Measurements from ENCODE around the gene GAL3ST1. TPM values are rescaled to one million over a fixed set of nuclear protein-coding genes. Genes with fewer than 3 reads are reported as not detected.
"Not testable (repeated sequence)": the region's sequence is repeated elsewhere in the genome, so short reads cannot be mapped to it uniquely, and the experiment has no call there.

The GAL3ST1 gene
- polyA plus RNA-seq, 1 donor from 2014 or later, result 1.6 TPM

DNA sequence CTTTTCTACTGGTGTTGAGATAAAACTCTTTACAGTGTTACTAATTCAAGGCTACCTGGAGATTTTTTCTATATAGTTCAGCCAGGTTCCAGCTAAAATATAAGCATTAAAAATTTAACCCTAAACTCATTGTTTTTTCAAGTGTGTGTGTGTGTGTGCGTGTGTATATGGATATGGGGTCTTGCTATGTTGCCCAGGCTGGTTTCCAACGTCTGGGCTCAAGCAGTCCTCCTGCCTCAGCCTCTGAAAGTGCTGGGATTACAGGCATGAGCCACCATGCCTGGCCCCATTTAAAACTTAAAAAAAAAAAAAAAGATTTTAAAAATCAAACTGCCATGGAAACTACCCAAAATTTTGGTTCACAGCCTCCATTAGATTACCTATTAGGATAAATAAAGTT is 21.7 kb upstream of the GAL3ST1 start:
- H3K27ac ChIP-seq (ENCODE audit: low read length), result no peak overlapping the region
- H4K20me1 ChIP-seq (ENCODE audit: insufficient read depth), result no peaks in the 10 kb centered on the region
- TF ChIP-seq RAD21 (conservative IDR thresholded peaks at IDR 0.05), result no peak
- no peak for TF ChIP-seq EP300 (conservative IDR thresholded peaks at IDR 0.05; ENCODE audit: poor library complexity, severe bottlenecking)
- TF ChIP-seq MXI1 (conservative IDR thresholded peaks at IDR 0.05; ENCODE audit: poor library complexity, severe bottlenecking), result no peak
- TF ChIP-seq, protein P1, sequence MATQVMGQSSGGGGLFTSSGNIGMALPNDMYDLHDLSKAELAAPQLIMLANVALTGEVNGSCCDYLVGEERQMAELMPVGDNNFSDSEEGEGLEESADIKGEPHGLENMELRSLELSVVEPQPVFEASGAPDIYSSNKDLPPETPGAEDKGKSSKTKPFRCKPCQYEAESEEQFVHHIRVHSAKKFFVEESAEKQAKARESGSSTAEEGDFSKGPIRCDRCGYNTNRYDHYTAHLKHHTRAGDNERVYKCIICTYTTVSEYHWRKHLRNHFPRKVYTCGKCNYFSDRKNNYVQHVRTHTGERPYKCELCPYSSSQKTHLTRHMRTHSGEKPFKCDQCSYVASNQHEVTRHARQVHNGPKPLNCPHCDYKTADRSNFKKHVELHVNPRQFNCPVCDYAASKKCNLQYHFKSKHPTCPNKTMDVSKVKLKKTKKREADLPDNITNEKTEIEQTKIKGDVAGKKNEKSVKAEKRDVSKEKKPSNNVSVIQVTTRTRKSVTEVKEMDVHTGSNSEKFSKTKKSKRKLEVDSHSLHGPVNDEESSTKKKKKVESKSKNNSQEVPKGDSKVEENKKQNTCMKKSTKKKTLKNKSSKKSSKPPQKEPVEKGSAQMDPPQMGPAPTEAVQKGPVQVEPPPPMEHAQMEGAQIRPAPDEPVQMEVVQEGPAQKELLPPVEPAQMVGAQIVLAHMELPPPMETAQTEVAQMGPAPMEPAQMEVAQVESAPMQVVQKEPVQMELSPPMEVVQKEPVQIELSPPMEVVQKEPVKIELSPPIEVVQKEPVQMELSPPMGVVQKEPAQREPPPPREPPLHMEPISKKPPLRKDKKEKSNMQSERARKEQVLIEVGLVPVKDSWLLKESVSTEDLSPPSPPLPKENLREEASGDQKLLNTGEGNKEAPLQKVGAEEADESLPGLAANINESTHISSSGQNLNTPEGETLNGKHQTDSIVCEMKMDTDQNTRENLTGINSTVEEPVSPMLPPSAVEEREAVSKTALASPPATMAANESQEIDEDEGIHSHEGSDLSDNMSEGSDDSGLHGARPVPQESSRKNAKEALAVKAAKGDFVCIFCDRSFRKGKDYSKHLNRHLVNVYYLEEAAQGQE (IDR thresholded peaks at IDR 0.05; ENCODE audit: borderline replicate concordance), result no peak
- no peak for TF ChIP-seq TAF1 (IDR thresholded peaks at IDR 0.05; ENCODE audit: low read depth)
- no peak for TF ChIP-seq EZH2 (IDR thresholded peaks at IDR 0.05; ENCODE audit: borderline replicate concordance, insufficient read depth, low read length, poor library complexity, severe bottlenecking)
- TF ChIP-seq, protein P2, sequence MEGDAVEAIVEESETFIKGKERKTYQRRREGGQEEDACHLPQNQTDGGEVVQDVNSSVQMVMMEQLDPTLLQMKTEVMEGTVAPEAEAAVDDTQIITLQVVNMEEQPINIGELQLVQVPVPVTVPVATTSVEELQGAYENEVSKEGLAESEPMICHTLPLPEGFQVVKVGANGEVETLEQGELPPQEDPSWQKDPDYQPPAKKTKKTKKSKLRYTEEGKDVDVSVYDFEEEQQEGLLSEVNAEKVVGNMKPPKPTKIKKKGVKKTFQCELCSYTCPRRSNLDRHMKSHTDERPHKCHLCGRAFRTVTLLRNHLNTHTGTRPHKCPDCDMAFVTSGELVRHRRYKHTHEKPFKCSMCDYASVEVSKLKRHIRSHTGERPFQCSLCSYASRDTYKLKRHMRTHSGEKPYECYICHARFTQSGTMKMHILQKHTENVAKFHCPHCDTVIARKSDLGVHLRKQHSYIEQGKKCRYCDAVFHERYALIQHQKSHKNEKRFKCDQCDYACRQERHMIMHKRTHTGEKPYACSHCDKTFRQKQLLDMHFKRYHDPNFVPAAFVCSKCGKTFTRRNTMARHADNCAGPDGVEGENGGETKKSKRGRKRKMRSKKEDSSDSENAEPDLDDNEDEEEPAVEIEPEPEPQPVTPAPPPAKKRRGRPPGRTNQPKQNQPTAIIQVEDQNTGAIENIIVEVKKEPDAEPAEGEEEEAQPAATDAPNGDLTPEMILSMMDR (IDR thresholded peaks at IDR 0.05; ENCODE audit: poor library complexity, severe bottlenecking), result no peak
- no peak for TF ChIP-seq SMC3 (conservative IDR thresholded peaks at IDR 0.05; ENCODE audit: poor library complexity)
- TF ChIP-seq POLR2AphosphoS5 (IDR thresholded peaks at IDR 0.05), result no peak
- H3F3A ChIP-seq (ENCODE audit: insufficient read depth, low read length, poor library complexity, severe bottlenecking), result no peaks in the 10 kb centered on the region
- H3K4me3 ChIP-seq (ENCODE audit: low read length), result no peak overlapping the region
- no peaks in the 10 kb centered on the region for H3K9me2 ChIP-seq (ENCODE audit: insufficient read depth, low read length)
- no peaks in the 10 kb centered on the region for H3K27me3 ChIP-seq (ENCODE audit: insufficient read depth, low read depth, low read length)
- peaks cover 3% of the 10 kb centered on the region for H3K79me2 ChIP-seq (replicated peaks; ENCODE audit: insufficient read depth, low read length)
- no peak overlapping the region for H2AFZ ChIP-seq (ENCODE audit: low read depth, low read length)
- no peaks in the 10 kb centered on the region for H3K9me3 ChIP-seq (ENCODE audit: low read length)
- H3K36me3 ChIP-seq (ENCODE audit: insufficient read depth, low read length), result no peaks in the 10 kb centered on the region
- no peak overlapping the region for H3K9ac ChIP-seq (ENCODE audit: low read length)
- no peak overlapping the region for H3K4me2 ChIP-seq (ENCODE audit: low read length)

DNA sequence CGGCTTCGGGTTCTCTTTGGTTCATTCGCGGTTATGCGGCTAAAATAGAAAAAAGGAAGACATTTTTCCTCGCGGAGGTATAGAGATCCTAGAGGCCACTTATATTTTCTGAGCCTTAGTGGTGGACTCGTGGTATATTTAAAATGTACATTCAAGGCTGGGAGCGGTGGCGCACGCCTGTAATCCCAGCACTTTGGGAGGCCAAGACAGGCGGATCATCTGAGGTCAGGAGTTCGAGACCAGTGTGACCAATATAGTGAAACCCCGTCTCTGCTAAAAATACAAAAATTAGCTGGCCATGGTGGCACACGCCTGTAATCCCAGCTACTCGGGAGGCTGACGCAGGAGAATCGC is 17.9 kb upstream of the GAL3ST1 start:
- H3K4me2 ChIP-seq (ENCODE audit: low read length); H3K27me3 ChIP-seq (ENCODE audit: insufficient read depth, low read depth, low read length); H2AFZ ChIP-seq (ENCODE audit: low read depth, low read length); H3K9me3 ChIP-seq (ENCODE audit: low read length); H3K36me3 ChIP-seq (ENCODE audit: insufficient read depth, low read length); H4K20me1 ChIP-seq (ENCODE audit: insufficient read depth); H3F3A ChIP-seq (ENCODE audit: insufficient read depth, low read length, poor library complexity, severe bottlenecking); H3K9me2 ChIP-seq (ENCODE audit: insufficient read depth, low read length): not testable (repeated sequence)
- Histone ChIP-seq H3K4me3 (ENCODE audit: low read length) (peak overlapping the region; percentile 81), H3K79me2 (replicated peaks; ENCODE audit: insufficient read depth, low read length) (peaks cover 19% of the 10 kb centered on the region), H3K27ac (ENCODE audit: low read length) (peak overlapping the region; percentile 93), H3K9ac (ENCODE audit: low read length) (peak overlapping the region; percentile 48)
- peak; percentile 30 for TF ChIP-seq EP300 (conservative IDR thresholded peaks at IDR 0.05; ENCODE audit: poor library complexity, severe bottlenecking)

Measured in neural cell (in vitro differentiated cells).